Cerebellar nuclear complex (tissue), 1 donor: Measurements from ENCODE around the gene MRPL51.
"Not testable (repeated sequence)": the region's sequence is repeated elsewhere in the genome, so short reads cannot be mapped to it uniquely, and the experiment has no call there.

Experiments
- DNase-seq, 2 experiments: peaks; one replicate each; lab custom pipeline; 2025; lab: John Stamatoyannopoulos, UW

MRPL51 gene

GRCh38 chr12:6488240-6488639 is 4.8 kb downstream of the MRPL51 start:
- DNase-seq, result no peak

GRCh38 chr12:6478416-6478815 is 14.6 kb downstream of the MRPL51 start:
- no peak for DNase-seq

- DNase-seq, result not testable (repeated sequence)
These were observed 15.3 kb downstream of the MRPL51 start for GRCh38 chr12:6477601-6478377.

- DNase-seq, result no peak
These were observed 16.6 kb downstream of the MRPL51 start for GRCh38 chr12:6476489-6476888.

GRCh38 chr12:6475233-6475975 is 17.7 kb downstream of the MRPL51 start:
- DNase-seq, result not testable (repeated sequence)

- DNase-seq, result no peak
These were observed 20.6 kb downstream of the MRPL51 start for GRCh38 chr12:6472491-6472890.

GRCh38 chr12:6471989-6472360 is 21.1 kb downstream of the MRPL51 start:
- no peak for DNase-seq

GRCh38 chr12:6470375-6471163 is 22.5 kb downstream of the MRPL51 start, which contains the start of gene VAMP1:
VAMP1 (minus strand) TSS chr12:6470677; CDS start chr12:6470531, 146 bp downstream.
- DNase-seq, result peak; percentile 42 to 66

- no peak for DNase-seq
These were observed 23.3 kb downstream of the MRPL51 start for GRCh38 chr12:6469609-6470374.

- no peak for DNase-seq
These were observed 24.0 kb downstream of the MRPL51 start for GRCh38 chr12:6469092-6469491.

- no peak for DNase-seq
These were observed 24.8 kb downstream of the MRPL51 start for GRCh38 chr12:6468283-6468575.

GRCh38 chr12:6467571-6468282 is 25.3 kb downstream of the MRPL51 start:
- not testable (repeated sequence) for DNase-seq

- DNase-seq, result not testable (repeated sequence)
These were observed 26.3 kb downstream of the MRPL51 start for GRCh38 chr12:6466751-6467150.

GRCh38 chr12:6466184-6466573 is 26.9 kb downstream of the MRPL51 start:
- DNase-seq, result no peak

GRCh38 chr12:6465467-6466183 is 27.4 kb downstream of the MRPL51 start:
- DNase-seq, result no peak

GRCh38 chr12:6464531-6464930 is 28.5 kb downstream of the MRPL51 start:
- no peak for DNase-seq

GRCh38 chr12:6463858-6464257 is 29.2 kb downstream of the MRPL51 start:
- DNase-seq, result no peak

- no peak for DNase-seq
These were observed 29.8 kb downstream of the MRPL51 start for GRCh38 chr12:6463216-6463615.

GRCh38 chr12:6462234-6462995 is 30.6 kb downstream of the MRPL51 start:
- no peak for DNase-seq
